Ectodermal cell (in vitro differentiated cells): ENCODE measurements around the gene CDH13. TPM values are rescaled to one million over a fixed set of nuclear protein-coding genes. Genes with fewer than 3 reads are reported as not detected.

Source experiments
- H3K27ac ChIP-seq: 2 replicates; pipeline ENCODE4 v1.7.0; 2013; ENCODE audit warnings: mild to moderate bottlenecking, low read depth, low read length; ENCODE audit not compliant: insufficient read depth, poor library complexity, severe bottlenecking
- H3K27me3 ChIP-seq: 2 replicates; pipeline ENCODE4 v1.7.0; 2013; ENCODE audit warnings: mild to moderate bottlenecking, low read length; ENCODE audit not compliant: insufficient read depth, control insufficient read depth, poor library complexity, severe bottlenecking
- H3K36me3 ChIP-seq: one replicate; pipeline ENCODE4 v1.7.0; 2013; ENCODE audit warnings: low read length; ENCODE audit not compliant: control insufficient read depth, insufficient read depth
- H3K4me1 ChIP-seq: one replicate; pipeline ENCODE4 v1.7.0; 2013; ENCODE audit warnings: low read length; ENCODE audit not compliant: control insufficient read depth, insufficient read depth
- H3K4me3 ChIP-seq: 2 replicates; pipeline ENCODE4 v1.7.0; 2013; ENCODE audit warnings: low read depth, low read length, control low read depth; ENCODE audit not compliant: insufficient read depth
- H3K9me3 ChIP-seq: 2 replicates; pipeline ENCODE4 v1.7.0; 2013; ENCODE audit warnings: mild to moderate bottlenecking, low read length, moderate library complexity; ENCODE audit not compliant: control insufficient read depth
- WGBS, 2 experiments: methylation state at CpG; one replicate each; pipeline ENCODE4 v1.1.7; 2013; ENCODE audit warnings: missing lambda C conversion rate in 2 of 2; 5-methylcytosine and 5-hydroxymethylcytosine counted together
- polyA plus RNA-seq, 4 experiments: library from polyadenylated mRNA; stranded (reverse); fragments of 50-300 nt; gene quantifications; one replicate each; pipeline ENCODE4 v1.2.3, GENCODE V29; 2013

The CDH13 gene
- 3.4 TPM for polyA plus RNA-seq (2013, experiment 1 of 4)
- 3.6 TPM for polyA plus RNA-seq (2013, experiment 2 of 4)
- 5.0 TPM for polyA plus RNA-seq (2013, experiment 3 of 4)
- 4.2 TPM for polyA plus RNA-seq (2013, experiment 4 of 4)

DNA sequence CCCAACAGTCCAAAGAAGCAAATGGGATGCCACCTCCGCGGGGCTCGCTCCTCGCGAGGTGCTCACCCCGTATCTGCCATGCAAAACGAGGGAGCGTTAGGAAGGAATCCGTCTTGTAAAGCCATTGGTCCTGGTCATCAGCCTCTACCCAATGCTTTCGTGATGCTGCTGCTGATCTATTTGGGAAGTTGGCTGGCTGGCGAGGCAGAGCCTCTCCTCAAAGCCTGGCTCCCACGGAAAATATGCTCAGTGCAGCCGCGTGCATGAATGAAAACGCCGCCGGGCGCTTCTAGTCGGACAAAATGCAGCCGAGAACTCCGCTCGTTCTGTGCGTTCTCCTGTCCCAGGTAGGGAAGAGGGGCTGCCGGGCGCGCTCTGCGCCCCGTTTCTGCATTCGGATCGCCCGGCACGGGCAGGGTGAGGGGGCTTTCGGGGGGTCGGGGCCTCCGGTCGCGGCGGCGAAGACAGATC lies at the start of gene CDH13:
Gene CDH13 (plus strand): TSS at position 179 of the 471 bp plus-strand sequence.
- 2 to 3% methylated on average over 39 of the region's 39 CpGs for WGBS, 2 experiments
- H3K27ac ChIP-seq: no peak within 1 kb of the TSS
- peaks cover 14% of the 10 kb centered on the region for H3K4me1 ChIP-seq
- H3K27me3 ChIP-seq: peaks cover 53% of the 10 kb centered on the region
- H3K4me3 ChIP-seq: peak within 1 kb of the TSS; percentile 51
- no peaks in the 10 kb centered on the region for H3K9me3 ChIP-seq
- H3K36me3 ChIP-seq: no peaks in the 10 kb centered on the region

GRCh38 chr16:82580298-82580890 lies 46.4 kb upstream of the CDH13 start:
- H3K4me1 ChIP-seq: no peaks in the 10 kb centered on the region
- H3K4me3 ChIP-seq: no peak overlapping the region
- H3K27me3 ChIP-seq: no peaks in the 10 kb centered on the region
- 78 to 81% methylated on average over 7 of the region's 7 CpGs for WGBS, 2 experiments
- no peak overlapping the region for H3K27ac ChIP-seq
- no peaks in the 10 kb centered on the region for H3K9me3 ChIP-seq
- no peaks in the 10 kb centered on the region for H3K36me3 ChIP-seq

GRCh38 chr16:82582975-82583374 lies 43.8 kb upstream of the CDH13 start:
- 77 to 78% methylated on average over 6 of the region's 6 CpGs for WGBS, 2 experiments

GRCh38 chr16:82583422-82583821 lies 43.3 kb upstream of the CDH13 start:
- H3K27ac ChIP-seq: no peak overlapping the region
- H3K9me3 ChIP-seq: no peaks in the 10 kb centered on the region
- no peak overlapping the region for H3K4me3 ChIP-seq
- H3K27me3 ChIP-seq: no peaks in the 10 kb centered on the region
- 93 to 97% methylated on average over 3 of the region's 3 CpGs for WGBS, 2 experiments
- no peaks in the 10 kb centered on the region for H3K4me1 ChIP-seq
- H3K36me3 ChIP-seq: no peaks in the 10 kb centered on the region

More at GRCh38 chr16:82582975-82583374, 43.8 kb upstream of the CDH13 start:
- Histone ChIP-seq H3K4me1 (no peaks in the 10 kb centered on the region), H3K9me3 (no peaks in the 10 kb centered on the region), H3K4me3 (no peak overlapping the region), H3K27me3 (no peaks in the 10 kb centered on the region), H3K36me3 (no peaks in the 10 kb centered on the region), H3K27ac (no peak overlapping the region)

DNA sequence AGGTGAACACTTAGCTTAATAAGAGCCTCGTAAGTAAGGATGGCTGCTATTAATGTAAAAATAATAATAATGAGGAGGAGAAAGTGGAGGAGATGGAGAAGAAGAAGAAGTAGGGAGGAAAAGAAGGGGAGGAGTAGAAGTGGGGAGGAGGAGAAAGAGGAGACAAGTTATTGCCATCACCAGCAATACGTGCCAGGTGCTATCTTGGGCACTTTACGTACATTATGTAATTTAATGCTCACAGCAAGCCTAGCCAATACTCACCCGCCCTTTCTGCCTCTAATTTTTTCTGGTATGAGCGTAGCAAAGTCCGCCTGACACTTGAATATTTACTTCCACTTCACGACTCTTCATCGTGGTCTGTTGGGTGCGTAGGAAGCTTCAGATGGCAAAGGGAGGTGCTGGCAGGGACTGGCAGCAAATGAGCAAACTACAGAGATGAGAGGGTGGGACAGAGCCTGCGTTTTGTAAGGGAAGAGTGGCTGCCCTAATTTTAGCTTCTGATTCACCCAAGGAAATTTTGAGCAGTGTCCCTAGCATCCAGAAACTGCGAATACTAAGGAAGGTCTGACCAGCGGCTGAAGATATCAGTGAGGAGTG lies 42.1 kb upstream of the CDH13 start:
- Histone ChIP-seq H3K27me3 (no peaks in the 10 kb centered on the region), H3K4me1 (no peaks in the 10 kb centered on the region), H3K27ac (no peak overlapping the region), H3K4me3 (no peak overlapping the region), H3K36me3 (no peaks in the 10 kb centered on the region), H3K9me3 (no peaks in the 10 kb centered on the region)
- 93% methylated on average over 11 to 12 of the region's 12 CpGs for WGBS, 2 experiments

DNA sequence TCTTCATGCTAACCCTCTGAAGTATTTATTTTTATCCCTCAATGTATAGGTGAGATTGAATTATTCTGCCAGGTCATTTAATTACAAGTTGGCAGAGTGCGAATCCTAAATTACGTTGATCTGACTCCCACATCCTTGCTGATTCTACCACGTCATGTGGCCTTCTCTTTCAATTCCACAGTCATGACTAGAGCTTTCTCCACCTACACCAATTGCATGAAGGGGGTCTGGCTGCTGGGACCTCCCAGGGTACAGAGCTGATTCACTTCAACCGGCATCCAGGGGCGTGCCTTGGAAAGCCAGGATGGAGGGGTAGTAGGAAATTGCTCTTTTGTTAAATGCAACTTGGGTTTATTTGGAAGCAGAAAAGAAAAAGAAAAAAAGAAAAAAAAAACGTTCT lies 41.1 kb upstream of the CDH13 start:
- H3K27me3 ChIP-seq: no peaks in the 10 kb centered on the region
- H3K4me3 ChIP-seq: no peak overlapping the region
- H3K4me1 ChIP-seq: no peaks in the 10 kb centered on the region
- 84 to 85% methylated on average over 5 of the region's 6 CpGs for WGBS, 2 experiments
- no peak overlapping the region for H3K27ac ChIP-seq
- no peaks in the 10 kb centered on the region for H3K36me3 ChIP-seq
- H3K9me3 ChIP-seq: no peaks in the 10 kb centered on the region

DNA sequence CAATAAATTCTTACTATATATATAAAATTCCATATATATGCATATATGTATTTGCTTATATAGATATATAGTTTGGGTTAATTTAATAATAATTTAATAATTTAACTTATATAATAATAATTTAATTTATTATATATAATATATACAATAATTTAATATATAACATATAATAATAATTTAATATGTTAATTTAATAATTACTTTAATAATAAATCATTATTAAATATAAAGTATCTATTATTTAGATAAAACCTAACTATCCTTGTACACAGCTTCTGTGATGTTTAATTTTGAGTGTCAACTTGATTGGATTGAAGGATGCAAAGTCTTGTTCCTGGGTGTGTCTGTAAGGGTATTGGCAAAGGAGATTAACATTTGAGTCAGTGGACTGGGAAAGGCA lies 40.6 kb upstream of the CDH13 start:
- Histone ChIP-seq H3K4me3 (no peak overlapping the region), H3K4me1 (no peaks in the 10 kb centered on the region), H3K27ac (no peak overlapping the region), H3K9me3 (no peaks in the 10 kb centered on the region), H3K36me3 (no peaks in the 10 kb centered on the region), H3K27me3 (no peaks in the 10 kb centered on the region)

DNA sequence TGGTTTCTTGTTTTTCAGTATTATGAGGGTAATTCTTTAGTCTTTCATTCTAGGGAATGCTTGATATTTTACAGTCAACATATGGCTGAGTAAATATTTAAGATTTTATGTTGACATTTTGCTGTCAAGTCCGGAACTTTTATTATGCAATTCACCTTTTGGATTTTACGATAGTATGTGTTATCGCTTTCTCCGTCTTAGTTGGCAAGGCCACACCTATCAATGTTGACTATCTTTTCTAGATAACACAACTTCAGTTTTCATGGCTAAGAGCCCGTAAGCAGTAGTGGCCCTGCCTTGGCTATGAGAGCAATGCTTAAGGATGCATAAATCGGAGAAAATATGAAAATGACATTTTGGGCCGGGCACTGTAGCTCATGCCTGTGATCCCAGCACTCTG lies 39.5 kb upstream of the CDH13 start:
- H3K4me3 ChIP-seq: no peak overlapping the region
- WGBS, 2 experiments: 91 to 96% methylated on average over 7 of the region's 7 CpGs

GRCh38 chr16:82589407-82589806 lies 37.4 kb upstream of the CDH13 start:
- 91 to 95% methylated on average over 9 of the region's 9 CpGs for WGBS, 2 experiments
- H3K9me3 ChIP-seq: no peaks in the 10 kb centered on the region
- no peaks in the 10 kb centered on the region for H3K36me3 ChIP-seq
- no peak overlapping the region for H3K4me3 ChIP-seq
- no peaks in the 10 kb centered on the region for H3K27me3 ChIP-seq
- H3K4me1 ChIP-seq: no peaks in the 10 kb centered on the region
- H3K27ac ChIP-seq: no peak overlapping the region

More for the DNA sequence above, 39.5 kb upstream of the CDH13 start:
- Histone ChIP-seq H3K27ac (no peak overlapping the region), H3K36me3 (no peaks in the 10 kb centered on the region), H3K4me1 (no peaks in the 10 kb centered on the region), H3K27me3 (no peaks in the 10 kb centered on the region), H3K9me3 (no peaks in the 10 kb centered on the region)

DNA sequence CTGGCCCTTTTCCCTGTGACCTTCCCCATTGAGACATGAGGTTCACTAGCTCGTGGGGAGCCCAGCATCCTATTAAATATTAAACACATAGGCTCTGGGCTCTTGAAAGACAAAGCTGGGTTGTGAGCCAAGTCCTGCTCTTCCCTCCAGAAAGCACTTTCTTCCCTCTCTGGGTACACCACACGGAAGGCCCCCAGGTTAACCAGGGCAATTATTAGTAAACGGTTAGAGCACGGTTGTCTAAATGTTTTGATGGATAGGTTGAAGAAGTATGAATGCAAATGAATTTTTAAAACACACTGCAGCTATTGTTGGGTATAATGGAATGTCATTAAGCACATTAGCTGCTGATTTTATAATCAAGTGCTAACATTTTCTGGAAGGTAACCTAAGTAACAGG lies 32.7 kb upstream of the CDH13 start:
- 89 to 92% methylated on average over 4 of the region's 4 CpGs for WGBS, 2 experiments
- H3K27ac ChIP-seq: no peak overlapping the region

More for the DNA sequence above, 32.7 kb upstream of the CDH13 start:
- Histone ChIP-seq H3K36me3 (no peaks in the 10 kb centered on the region), H3K9me3 (no peaks in the 10 kb centered on the region), H3K4me3 (no peak overlapping the region), H3K27me3 (no peaks in the 10 kb centered on the region), H3K4me1 (no peaks in the 10 kb centered on the region)
